T-helper 22 cell (primary cell): ENCODE results near the gene SH2D7.
"Not testable (repeated sequence)": the region's sequence is repeated elsewhere in the genome, so short reads cannot be mapped to it uniquely, and the experiment has no call there.

ENCODE experiments used
- DNase-seq: peaks from one replicate; pipeline ENCODE4 v3.0.0-alpha.2; 2020; ENCODE audit warnings: low read depth

Gene SH2D7

DNA sequence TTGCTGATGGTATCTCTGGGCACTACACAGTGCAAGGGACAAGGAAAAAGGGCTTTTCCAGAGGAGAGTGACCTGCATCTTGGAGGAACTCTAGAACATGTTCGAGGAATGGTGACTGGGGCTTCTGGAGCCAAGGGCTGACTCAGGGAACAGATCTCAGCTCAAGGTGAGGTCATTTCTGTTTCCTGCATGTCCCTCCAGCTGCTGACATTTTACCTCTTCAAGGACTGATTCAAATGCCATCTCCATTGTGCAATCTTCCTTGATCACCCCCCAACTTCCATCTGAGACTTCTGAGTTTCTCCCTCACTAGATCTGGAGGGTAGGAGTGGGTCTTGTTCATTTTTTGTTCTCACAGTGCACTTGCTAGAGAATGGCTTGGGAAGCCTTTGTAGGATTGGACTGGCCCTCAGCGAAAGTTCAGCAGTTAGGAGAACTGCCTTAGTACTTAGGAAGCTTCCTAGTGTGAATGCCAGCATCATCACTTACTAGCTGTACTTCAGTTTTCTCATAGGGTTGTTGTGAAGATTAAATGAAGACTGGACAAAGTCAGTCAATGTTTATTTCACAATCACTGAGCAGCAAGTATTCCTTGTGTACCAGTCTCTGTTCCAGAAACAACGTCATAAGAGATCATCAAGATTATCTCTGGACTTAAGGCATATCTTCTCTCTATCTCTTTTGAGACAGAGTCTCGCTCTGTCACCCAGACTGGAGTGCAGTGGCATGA is 54.2 kb downstream of the SH2D7 start:
- DNase-seq: no peak

DNA sequence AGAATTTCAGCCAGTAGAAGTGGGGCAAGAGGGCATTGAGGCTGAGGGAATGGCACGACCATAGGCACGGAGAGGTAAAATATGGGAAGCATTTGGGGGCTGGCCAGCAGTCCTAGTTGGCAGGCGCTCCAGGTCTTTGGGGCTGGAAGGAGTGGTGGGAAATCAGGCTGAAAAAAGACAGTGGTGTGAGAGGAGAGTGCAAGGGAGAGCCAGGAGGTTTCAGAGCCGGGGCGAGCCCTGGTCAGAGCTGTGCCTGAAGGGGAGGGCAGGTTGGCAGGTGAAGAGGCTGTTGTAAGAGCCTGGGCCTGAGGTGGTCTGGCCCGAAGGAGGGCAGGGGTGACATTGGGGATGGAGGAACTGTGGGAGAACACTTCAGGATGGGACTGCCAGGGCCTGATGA is 55.2 kb downstream of the SH2D7 start:
- DNase-seq: no peak

GRCh38 chr15:78148392-78149067 is 56.2 kb downstream of the SH2D7 start:
- no peak for DNase-seq

DNA sequence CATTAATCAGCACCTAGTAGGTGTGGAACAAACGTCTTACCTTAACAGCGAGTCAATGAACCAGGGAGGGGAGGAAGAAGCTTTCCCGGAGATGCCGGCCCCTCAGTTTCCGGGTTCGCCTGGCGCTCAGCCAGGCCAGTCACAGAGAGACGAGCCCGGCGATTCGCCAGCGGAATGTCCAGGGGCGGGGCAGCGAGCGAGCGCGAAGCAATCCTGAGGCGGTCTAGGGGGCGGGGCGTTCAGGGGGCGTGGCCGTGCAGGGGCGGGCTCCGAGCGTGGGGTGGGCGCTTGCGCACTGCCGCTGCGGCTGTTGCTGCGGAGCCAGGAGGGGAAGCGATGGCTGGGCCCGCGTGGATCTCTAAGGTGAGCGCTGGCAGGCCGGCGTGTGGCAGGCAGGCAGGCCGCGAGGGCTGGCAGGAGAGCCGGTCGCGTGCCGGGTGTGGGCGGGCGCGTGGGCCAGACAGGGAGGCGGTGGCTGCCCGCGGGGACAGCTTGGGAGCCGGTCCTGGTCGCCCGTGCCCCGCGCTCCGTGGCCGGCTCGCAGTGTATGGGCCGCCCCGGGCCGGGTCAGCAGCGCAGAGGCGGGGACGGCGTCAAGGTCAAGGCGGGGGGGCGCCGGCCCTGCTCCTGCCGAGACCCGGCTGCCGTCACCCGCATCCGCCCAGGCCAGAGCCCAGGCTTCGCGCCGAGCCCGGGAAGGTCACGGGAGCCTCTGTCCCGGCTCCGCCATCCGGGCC is 56.9 kb downstream of the SH2D7 start, which contains the start of gene IDH3A:
IDH3A (plus strand) TSS at position 295 of the 737 bp plus-strand sequence; CDS start at position 337, 42 bp downstream.
- DNase-seq: peak; percentile 99

GRCh38 chr15:78149805-78150751 is 57.7 kb downstream of the SH2D7 start:
- no peak for DNase-seq

DNA sequence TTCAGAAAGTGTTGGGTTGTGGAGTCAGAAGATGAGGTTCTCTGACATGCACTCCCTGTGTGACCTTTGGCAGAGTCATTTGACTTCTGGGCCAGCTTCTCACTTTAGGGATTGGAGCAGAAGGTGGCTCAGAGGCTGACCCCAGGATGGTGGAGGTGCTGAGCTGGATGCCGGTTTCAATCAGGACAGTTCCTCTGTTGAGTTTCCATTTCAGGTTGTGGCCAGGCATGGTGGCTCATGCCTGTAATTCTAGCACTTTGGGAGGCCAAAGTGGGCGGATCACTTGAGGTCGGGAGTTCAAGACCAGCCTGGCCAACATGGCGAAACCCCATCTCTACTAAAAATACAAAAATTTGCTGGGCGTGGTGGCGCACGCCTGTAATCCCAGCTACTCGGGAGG is 58.7 kb downstream of the SH2D7 start:
- DNase-seq: not testable (repeated sequence)
